HG03139 (cell line): Measurements from ENCODE around the gene SNX12.

Experiments
- ATAC-seq: cut with Tn5 transposase; IDR thresholded peaks from one replicate; pipeline ENCODE4 v1.9.1; 2021; ENCODE audit not compliant: unreplicated experiment

Gene SNX12

GRCh38 chrX:71068044-71068918, at the start of gene SNX12:
TSS of gene SNX12 (minus strand) at chrX:71068334. CDS start at chrX:71068306, 28 bp downstream.
- peak; percentile 98 for ATAC-seq

- no peak for ATAC-seq
Measured at GRCh38 chrX:71117358-71117757, 49.2 kb upstream of the SNX12 start.

DNA sequence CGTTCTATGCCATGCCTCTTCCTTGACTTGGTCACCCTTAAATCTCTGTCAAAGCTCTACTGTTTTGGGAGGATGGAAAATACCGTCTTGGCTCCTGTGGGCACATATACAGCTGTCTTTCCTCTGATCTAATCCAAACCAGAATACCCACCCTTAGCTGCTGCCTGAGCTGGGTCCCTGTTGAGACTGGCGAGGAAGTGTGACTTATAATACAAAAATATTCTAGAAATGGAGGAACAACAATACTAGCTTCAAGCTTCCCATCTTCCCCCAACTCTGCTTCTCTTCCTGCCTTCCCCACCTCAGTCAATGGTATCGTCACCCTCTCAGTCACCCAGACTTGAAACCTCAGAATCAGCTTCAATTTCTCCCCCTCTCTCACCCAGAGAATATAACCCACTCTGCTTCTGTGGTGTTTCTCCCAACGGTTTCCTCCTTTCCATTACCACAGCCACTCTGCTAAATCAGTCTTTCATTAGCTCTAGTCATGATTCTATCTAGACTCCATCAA, 43.8 kb upstream of the SNX12 start:
- peak; percentile 29 for ATAC-seq

DNA sequence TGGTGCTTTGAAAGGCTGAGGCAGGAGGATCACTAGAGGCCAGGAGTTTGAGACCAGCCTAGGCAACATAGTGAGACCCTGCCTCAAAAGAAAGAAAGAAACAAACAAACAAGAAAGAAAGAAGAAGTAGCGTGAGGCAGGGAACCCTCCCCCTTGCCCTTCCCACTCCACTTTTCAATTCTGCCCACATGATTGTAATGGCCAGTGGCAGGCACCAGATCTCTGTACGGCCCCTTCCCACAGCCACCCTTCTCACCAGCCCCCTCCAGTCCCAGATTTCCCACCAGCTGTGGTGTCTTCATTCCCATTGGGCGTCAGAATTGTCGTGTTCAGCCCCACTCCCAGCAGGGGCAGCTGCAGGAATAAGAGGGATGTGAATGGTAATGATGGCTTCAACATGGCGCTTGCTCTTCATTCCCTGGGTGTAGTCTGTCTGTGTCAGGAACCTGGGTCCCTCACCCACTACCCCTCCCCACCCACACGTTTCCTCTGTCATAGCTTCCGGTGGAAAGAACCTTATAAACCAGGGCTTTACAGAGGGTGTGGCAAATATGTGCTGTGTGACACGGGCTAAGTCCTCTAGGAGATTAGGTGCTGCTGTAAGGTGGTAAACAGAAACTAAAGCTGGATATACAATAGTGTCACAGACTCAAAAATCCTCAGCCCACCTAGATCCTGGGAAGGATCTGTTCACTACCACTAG, 43.2 kb upstream of the SNX12 start, which contains the start of gene IL2RG:
IL2RG (minus strand) TSS at position 437 of the 703 bp plus-strand sequence; CDS start at position 399, 38 bp downstream.
- ATAC-seq = peak; percentile 86

DNA sequence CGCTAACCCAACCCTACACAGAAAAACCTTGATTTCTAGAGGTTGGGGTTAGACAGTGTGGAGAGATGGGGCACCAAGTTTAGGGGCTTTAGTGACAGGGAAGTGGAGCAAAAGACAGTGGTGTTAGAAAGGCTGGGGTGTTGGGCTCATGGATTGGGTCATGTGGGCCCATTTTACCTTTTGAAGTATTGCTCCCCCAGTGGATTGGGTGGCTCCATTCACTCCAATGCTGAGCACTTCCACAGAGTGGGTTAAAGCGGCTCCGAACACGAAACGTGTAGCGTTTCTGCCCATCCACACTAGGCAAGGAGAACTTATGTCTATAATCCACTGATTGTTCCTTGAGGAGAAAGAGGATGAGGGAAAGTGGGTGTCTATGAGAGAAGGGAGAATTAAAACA, 40.9 kb upstream of the SNX12 start:
- ATAC-seq = no peak

DNA sequence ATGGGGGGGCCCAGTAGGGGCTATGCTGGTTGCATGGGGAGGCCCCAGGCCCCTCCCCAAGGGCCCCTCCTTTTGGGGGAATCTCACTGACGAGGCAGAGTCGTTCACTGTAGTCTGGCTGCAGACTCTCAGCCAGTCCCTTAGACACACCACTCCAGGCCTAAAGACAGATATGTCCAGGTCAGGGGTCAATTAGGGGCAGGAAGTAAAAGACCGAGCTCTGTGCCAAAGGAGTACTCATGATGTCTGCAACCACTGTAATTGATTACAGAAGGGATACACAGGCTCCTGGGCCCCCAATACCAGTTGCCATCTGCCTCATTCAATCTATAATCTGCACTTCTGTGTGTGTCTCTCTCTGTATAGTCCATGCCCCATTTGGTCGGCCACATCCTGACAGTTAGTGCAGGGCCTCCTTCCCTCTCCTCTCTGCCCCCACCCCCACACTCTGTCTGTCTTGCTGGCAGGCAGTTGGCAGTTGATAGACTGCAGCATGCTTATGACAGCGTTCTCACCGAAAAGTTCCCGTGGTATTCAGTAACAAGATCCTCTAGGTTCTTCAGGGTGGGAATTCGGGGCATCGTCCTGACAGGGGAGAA, 39.7 kb upstream of the SNX12 start:
- ATAC-seq = no peak

- ATAC-seq = no peak
Measured at GRCh38 chrX:71107245-71107644, 39.1 kb upstream of the SNX12 start.

- no peak for ATAC-seq
Measured at GRCh38 chrX:71106427-71106826, 38.3 kb upstream of the SNX12 start, which contains the start of gene CXorf65. TSS of gene CXorf65 (minus strand) at chrX:71106740. CDS start at chrX:71106556, 184 bp downstream.

DNA sequence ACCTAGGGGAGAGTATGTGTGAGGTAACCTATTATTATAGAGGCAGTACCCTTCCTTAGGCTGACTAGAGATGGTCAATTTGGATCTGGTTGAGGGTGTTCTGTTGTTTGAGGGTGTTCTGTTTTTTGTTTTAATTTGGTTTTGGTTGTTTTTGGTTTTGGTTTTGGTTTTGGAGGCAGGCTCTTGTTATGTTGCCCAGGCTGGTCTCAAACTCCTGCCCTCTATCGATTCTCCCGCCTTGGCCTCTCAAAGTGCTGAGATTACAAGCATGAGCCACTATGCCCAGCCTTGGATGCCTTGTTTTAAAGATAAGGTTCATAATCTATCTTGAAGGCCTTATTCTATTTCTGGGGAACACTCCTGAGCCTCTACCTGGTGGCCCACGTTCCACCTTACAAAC, 37.5 kb upstream of the SNX12 start:
- no peak for ATAC-seq

DNA sequence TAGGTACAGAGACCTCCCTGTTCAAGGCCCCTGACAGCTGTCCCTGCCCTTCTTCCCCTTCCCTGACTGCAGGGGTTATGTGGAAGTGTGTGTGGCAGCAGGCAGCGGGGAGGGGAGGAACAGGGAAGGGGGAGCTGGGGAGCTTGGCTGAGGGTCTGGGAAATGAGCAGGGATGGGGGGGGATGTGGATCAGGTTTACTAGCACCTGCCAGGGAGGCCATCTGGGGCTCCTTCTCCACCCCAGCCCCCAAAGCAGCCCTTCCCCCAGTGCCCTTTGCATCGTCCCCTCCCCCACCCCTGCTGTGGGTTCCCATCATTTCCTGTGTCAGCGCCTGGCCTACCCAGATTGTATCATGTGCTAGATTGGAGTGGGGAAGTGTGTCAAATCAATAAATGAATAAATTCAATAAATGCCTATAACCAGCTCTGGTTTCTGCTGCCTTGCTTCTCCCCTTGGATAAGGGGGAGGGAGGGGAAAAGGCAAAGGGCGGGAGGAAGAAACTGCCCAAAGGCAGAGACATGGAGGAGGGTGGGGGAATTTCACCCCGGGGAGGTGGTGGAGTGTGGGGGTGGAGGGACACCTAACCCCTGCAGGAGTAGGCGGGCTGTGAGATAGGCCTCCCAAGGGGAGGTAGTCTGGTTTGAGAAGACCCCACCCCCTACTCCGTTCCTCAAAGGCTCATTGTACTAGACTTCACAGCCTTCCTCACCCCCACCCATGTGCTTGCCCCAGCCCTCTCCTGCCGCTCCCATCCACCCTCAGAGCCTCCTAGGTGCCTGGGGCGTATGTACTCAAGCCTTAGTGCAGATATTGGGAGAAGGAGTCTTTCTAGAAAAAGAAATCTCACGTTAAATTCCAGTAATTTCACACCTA, 35.2 kb upstream of the SNX12 start:
- ATAC-seq = no peak

GRCh38 chrX:71102292-71102691, 34.2 kb upstream of the SNX12 start:
- ATAC-seq = no peak

DNA sequence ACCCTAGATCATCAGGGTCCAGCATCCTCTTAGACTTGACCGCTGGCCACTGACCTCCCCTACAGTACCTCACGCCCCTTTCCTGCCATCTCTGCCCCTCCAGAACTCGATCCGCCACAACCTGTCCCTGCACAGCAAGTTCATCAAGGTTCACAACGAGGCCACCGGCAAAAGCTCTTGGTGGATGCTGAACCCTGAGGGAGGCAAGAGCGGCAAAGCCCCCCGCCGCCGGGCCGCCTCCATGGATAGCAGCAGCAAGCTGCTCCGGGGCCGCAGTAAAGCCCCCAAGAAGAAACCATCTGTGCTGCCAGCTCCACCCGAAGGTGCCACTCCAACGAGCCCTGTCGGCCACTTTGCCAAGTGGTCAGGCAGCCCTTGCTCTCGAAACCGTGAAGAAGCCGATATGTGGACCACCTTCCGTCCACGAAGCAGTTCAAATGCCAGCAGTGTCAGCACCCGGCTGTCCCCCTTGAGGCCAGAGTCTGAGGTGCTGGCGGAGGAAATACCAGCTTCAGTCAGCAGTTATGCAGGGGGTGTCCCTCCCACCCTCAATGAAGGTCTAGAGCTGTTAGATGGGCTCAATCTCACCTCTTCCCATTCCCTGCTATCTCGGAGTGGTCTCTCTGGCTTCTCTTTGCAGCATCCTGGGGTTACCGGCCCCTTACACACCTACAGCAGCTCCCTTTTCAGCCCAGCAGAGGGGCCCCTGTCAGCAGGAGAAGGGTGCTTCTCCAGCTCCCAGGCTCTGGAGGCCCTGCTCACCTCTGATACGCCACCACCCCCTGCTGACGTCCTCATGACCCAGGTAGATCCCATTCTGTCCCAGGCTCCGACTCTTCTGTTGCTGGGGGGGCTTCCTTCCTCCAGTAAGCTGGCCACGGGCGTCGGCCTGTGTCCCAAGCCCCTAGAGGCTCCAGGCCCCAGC, 32.7 kb upstream of the SNX12 start:
- no peak for ATAC-seq

DNA sequence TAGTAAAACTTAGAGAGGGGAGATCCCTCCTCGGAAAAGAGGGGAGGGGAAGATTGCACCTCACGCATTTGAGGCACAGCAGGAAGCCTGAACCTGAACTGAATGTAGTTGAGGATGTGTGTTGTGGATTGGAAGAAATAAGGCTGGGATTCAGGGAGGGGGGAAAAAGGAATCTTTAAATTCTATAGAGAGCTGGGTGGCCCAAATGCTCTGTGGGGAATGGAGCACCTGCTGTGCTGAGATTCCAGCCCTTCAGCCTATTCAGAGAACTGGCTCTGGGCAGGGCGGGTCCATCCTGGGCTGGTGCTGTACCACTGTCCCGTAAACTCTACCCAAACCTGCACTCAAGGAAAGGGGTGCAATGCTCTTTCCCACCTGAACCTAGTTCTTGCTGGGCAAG, 31.6 kb upstream of the SNX12 start:
- no peak for ATAC-seq

DNA sequence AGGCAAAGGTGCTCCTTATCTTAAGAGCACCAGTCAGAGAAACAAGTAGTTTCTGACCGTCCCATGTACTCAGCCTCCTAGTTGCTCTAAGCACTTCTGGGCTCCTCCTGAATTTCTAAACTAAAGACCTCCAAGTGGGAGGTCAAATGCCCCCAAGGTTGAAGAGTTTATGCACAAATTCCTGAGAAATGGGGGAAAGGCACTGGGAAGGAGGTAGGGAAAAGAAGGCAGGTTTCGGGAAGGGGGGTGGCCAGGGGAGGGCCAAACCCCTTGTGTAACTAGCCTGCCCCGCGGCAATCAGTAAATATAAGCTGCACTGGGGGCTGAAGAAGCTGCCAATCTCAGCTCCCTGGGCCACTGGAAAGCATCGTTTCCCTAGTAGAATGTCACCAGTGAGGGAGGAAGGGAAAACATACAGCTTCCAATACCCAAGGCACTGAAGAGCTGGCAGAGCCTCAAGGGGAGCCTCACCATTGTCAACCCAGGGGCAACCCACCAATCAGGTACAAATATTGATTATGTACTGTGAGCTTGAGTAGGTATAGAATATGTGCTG, 30.9 kb upstream of the SNX12 start:
- no peak for ATAC-seq

DNA sequence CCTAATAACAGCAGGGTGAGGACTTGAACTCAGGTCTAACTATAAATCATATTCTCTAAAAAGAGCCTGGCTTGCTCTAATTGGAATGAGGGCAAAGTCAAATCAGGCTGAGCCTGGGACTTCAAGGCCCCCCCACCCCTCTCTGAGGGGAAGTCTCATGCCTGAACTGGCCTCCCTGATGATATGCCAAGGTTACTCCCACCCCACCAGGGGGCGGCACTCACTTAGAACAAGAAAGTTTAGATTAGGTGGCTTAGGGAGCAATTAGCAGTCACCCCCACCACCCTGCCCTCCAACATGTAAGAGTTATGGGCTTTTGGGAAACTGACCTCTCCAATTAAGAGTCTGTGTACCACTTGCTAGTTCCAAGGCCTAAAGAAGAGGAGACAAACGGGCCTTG, 30.2 kb upstream of the SNX12 start:
- ATAC-seq = no peak

GRCh38 chrX:71096760-71097032, 28.6 kb upstream of the SNX12 start:
- ATAC-seq = no peak

DNA sequence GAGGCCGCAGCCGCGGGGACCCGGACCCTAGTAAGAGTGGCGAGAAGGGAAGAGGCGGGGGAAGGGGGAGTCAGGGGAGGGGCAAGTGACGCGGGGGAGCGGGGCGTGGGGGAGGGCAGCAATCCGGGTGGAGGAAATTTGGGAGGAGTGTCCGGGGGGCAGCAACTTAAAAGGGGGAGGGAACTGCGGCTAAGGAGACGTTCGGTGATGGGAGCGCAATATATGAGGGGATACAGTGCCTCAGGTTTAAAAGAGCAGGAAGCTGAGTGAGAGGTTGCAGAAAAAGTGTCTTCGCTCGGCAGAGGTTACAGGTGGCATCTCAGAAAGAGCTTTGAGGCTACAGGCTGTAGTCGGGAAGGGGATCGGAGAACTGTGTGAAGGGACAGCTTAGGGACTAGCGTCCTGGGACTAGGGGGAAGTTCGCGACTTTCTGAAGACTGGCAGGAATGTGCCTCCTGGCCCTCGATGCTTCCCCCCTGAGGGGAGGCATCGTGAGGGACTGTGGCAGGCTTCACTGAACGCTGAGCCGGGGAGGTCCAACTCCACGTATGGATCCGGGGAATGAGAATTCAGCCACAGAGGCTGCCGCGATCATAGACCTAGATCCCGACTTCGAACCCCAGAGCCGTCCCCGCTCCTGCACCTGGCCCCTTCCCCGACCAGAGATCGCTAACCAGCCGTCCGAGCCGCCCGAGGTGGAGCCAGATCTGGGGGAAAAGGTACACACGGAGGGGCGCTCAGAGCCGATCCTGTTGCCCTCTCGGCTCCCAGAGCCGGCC, 28.0 kb upstream of the SNX12 start:
- ATAC-seq = no peak

DNA sequence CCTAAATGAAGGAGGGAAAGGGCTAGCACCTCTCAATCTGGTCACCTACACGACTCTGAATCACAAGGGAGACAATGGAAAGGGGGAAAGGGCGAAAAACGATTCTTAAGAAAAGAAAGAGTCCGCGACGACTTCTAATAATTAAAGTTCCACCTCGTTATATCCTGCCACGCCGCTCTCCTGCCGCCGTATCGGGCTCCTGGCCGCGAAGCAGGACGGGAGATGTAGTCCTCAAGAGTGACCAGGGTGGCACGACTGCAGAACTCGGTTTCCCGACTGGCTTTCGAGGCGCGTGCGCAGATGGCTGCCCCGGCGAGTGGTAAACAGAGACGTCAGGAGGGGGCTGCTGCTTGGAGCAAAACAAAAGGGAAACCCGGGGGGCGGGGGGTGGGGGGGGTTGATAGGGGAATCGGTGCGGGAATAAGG, 27.4 kb upstream of the SNX12 start, which contains the start of gene FOXO4:
FOXO4 (plus strand) TSS at position 297 of the 426 bp plus-strand sequence. CDS start 678 bp downstream, outside the sequence.
- peak; percentile 91 for ATAC-seq
